ENCODE measurements around the gene PVR. TPM values are rescaled to one million over a fixed set of nuclear protein-coding genes. Genes with fewer than 3 reads are reported as not detected.

The PVR gene
- total and polyA plus RNA-seq, 9 of the 15 experiments (the other 6 are each of a cell fraction or from before 2014, with no cell fraction given): 0.89 to 14.5 (median 9.8) TPM

- TF ChIP-seq, protein P1, sequence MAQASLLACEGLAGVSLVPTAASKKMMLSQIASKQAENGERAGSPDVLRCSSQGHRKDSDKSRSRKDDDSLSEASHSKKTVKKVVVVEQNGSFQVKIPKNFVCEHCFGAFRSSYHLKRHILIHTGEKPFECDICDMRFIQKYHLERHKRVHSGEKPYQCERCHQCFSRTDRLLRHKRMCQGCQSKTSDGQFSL (CRISPR knock-in tag; IDR thresholded peaks at IDR 0.05): peak; percentile 59; the same call in 1 of the 2 replicates
- TF ChIP-seq, protein P1 (tag; IDR thresholded peaks at IDR 0.05): no peak; a peak in 1 of 4 replicates
- TF ChIP-seq SMARCA5 (IDR thresholded peaks at IDR 0.05) (peak; percentile 74; the same call in 1 of the 2 replicates), NFXL1 (CRISPR knock-in tag; IDR thresholded peaks at IDR 0.05) (no peak), STAG1 (CRISPR knock-in tag; IDR thresholded peaks at IDR 0.05; ENCODE audit: borderline replicate concordance) (peak; percentile 57; the same call in 1 of the 2 replicates), KAT2B (IDR thresholded peaks at IDR 0.05; ENCODE audit: low read depth, low read length) (no peak), RB1 (IDR thresholded peaks at IDR 0.05; ENCODE audit: low read depth) (peak; percentile 38; the same call in 1 of the 2 replicates)
Observed at GRCh38 chr19:44689290-44690130, 45.8 kb downstream of the PVR start (continued).

DNA sequence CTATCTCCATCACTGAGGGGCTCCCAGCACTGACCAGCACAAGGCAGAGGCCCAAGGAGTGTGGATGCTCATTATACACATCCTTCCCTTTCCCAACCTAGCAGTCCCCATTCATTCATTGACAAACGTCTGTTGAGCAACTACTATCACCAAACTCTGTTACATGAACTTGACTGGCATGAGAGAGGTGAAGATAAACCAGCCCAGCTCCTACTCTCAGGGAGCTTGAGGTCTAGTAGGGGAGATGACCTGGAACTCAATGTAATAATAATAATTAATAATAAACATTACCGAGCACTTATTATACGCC is 46.4 kb downstream of the PVR start:
- intact Hi-C loops (cut with micrococcal nuclease): no loop called here
- Histone ChIP-seq H2AFZ (ENCODE audit: low read depth, low read length) (no peak overlapping the region), H3K4me2 (ENCODE audit: insufficient read depth, low read length) (no peak overlapping the region), H4K20me1 (replicated peaks; ENCODE audit: control insufficient read depth, insufficient read depth, low read length) (no peaks in the 10 kb centered on the region; the same call in 1 of the 2 replicates), H3K27ac (ENCODE audit: extremely low read depth, low read depth, low read length) (no peak overlapping the region), H3K27me3 (ENCODE audit: control insufficient read depth in 2 of 2, insufficient read depth in 2 of 2, low read length in 2 of 2) (no peaks in the 10 kb centered on the region), H3K36me3 (ENCODE audit: control insufficient read depth, insufficient read depth, low read length) (no peaks in the 10 kb centered on the region), H3K9me3 (replicated peaks; ENCODE audit: control insufficient read depth, insufficient read depth, low read depth, low read length) (no peaks in the 10 kb centered on the region), H3K4me1 (replicated peaks in 1 of 2; ENCODE audit: control insufficient read depth in 2 of 2, insufficient read depth in 2 of 2, low read length in 2 of 2) (peaks cover 21 to 26% of the 10 kb centered on the region in 2 experiments), H3K9ac (ENCODE audit: insufficient read depth in 1 of 2, low read depth in 2 of 2, low read length in 2 of 2) (0 out of 4 replicates have a peak overlapping the region, but pooled peaks of 1 of the 2 experiments have one; percentile 3), H3K79me2 (ENCODE audit: control insufficient read depth, insufficient read depth, low read length) (no peaks in the 10 kb centered on the region), H3K4me3 (no peak overlapping the region), H3K9me1 (ENCODE audit: control insufficient read depth, insufficient read depth, low read length) (no peaks in the 10 kb centered on the region)
- ATAC-seq (no peak), FAIRE-seq (no peak), DNase-seq (ENCODE audit: extremely low read depth in 1 of 4, low spot score in 3 of 4) (no peak)
- in situ Hi-C loops (cut with MboI): no loop called here
- BruUV-seq (replicated peaks): no TSS peak
- TF ChIP-seq HEY1 (CRISPR knock-in tag; IDR thresholded peaks at IDR 0.05; ENCODE audit: borderline replicate concordance) (no peak), KDM1A (IDR thresholded peaks at IDR 0.05) (0 out of 4 replicates have a peak, but pooled peaks of 1 of the 2 experiments have one; percentile 2)
- WGBS (ENCODE audit: insufficient coverage, low coverage, missing lambda C conversion rate): 96% methylated on average over 3 of the region's 3 CpGs
- ChIA-PET CTCF (ENCODE audit: low intra/inter-chr PET ratio) (interaction anchor here (1.1 kb wide), 1 partner anchor 80 kb away, joined by 7 read pairs; no protein-coding TSS in a partner anchor), POLR2A (interaction anchor here (0.6 kb wide), 2 partner anchors 167 to 430 kb away, joined by 3 to 4 read pairs; partner anchors contain the start of gene ZNF233)
